Gastroesophageal sphincter (tissue), 3 donors: ENCODE data around the gene SETMAR.

ENCODE experiments used
- CTCF ChIP-seq, 4 experiments: fragments of 200-600 bp in 2 of 4; fragments of 450-650 bp in 2 of 4; sonication (generic) in 1 of 4; IDR thresholded peaks; one replicate each; pipeline ENCODE4 v1.5.1; 2017 to 2019; ENCODE audit warnings: antibody characterized with exemption in 4 of 4, mild to moderate bottlenecking in 2 of 4, moderate library complexity in 2 of 4
- EP300 ChIP-seq: sonication (generic); formaldehyde crosslinking; IDR thresholded peaks from one replicate; pipeline ENCODE4 v1.6.1; 2017; ENCODE audit warnings: antibody characterized with exemption, mild to moderate bottlenecking
- POLR2AphosphoS5 ChIP-seq: sonication (generic); formaldehyde crosslinking; IDR thresholded peaks from one replicate; pipeline ENCODE4 v1.6.1; 2017; ENCODE audit warnings: antibody characterized with exemption

- no peak for TF ChIP-seq EP300
- no peak for TF ChIP-seq CTCF (IDR thresholded peaks at IDR 0.05)
- TF ChIP-seq POLR2AphosphoS5 = no peak
Measured at GRCh38 chr3:4289044-4289443, 14.1 kb upstream of the SETMAR start.
